Mucosa of rectum (tissue), 2 donors: ENCODE results near the gene TMEM150C.

ENCODE experiments used
- H3K27ac ChIP-seq, 2 donors: one replicate each; pipeline ENCODE4 v1.7.0; 2013; ENCODE audit warnings: inconsistent platforms in 2 of 2, low read depth in 2 of 2, low read length in 2 of 2
- H3K27me3 ChIP-seq, 2 donors: one replicate each; pipeline ENCODE4 v1.7.0; 2013; ENCODE audit warnings: low read length in 2 of 2; ENCODE audit not compliant: control insufficient read depth in 2 of 2, insufficient read depth in 2 of 2
- H3K36me3 ChIP-seq, 2 donors: one replicate each; pipeline ENCODE4 v1.7.0; 2013; ENCODE audit warnings: low read length in 2 of 2; ENCODE audit not compliant: control insufficient read depth in 2 of 2, insufficient read depth in 2 of 2
- H3K4me1 ChIP-seq, 2 donors: one replicate each; pipeline ENCODE4 v1.7.0; 2013; ENCODE audit warnings: low read length in 2 of 2, mild to moderate bottlenecking in 1 of 2; ENCODE audit not compliant: control insufficient read depth in 2 of 2, insufficient read depth in 2 of 2
- H3K4me3 ChIP-seq, 2 donors: one replicate each; pipeline ENCODE4 v1.7.0; 2013; ENCODE audit warnings: low read length in 2 of 2
- H3K9ac ChIP-seq, 2 donors: one replicate each; pipeline ENCODE4 v1.7.0; 2013; ENCODE audit warnings: low read length in 2 of 2, low read depth in 1 of 2, mild to moderate bottlenecking in 1 of 2
- H3K9me3 ChIP-seq, 2 donors: one replicate each; pipeline ENCODE4 v1.7.0; 2013; ENCODE audit warnings: low read length in 2 of 2; ENCODE audit not compliant: control insufficient read depth in 2 of 2
- donor health status: healthy.
- donor health status: Normal muscosa, but diverticular disease.

Gene TMEM150C

DNA sequence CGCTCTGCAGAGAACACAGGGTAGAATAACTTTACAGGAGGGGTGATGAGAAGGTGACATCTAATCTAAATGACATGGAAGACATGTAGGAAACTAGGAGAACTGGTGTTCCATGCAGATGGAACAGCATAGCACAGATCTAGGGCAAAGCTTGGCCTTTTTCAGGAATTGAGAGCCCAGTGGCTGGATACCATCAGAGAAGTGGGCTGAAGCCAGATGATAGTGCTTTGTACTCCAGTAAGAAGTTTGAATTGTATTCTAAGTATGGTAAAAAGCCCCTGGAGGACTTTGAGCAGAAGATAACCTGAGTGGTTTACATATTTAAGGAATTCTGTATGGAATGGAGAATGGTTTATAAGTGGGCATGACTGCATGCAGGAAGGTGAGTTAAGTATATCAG, 98.6 kb downstream of the TMEM150C start:
- H3K4me3 ChIP-seq, result no peak overlapping the region
- no peaks in the 10 kb centered on the region for H3K4me1 ChIP-seq
- H3K27ac ChIP-seq, result no peak overlapping the region
- H3K9ac ChIP-seq, result no peak overlapping the region
- no peaks in the 10 kb centered on the region for H3K27me3 ChIP-seq
- peaks cover 3 to 20% of the 10 kb centered on the region in 2 donors for H3K36me3 ChIP-seq
- H3K9me3 ChIP-seq, result no peaks in the 10 kb centered on the region

DNA sequence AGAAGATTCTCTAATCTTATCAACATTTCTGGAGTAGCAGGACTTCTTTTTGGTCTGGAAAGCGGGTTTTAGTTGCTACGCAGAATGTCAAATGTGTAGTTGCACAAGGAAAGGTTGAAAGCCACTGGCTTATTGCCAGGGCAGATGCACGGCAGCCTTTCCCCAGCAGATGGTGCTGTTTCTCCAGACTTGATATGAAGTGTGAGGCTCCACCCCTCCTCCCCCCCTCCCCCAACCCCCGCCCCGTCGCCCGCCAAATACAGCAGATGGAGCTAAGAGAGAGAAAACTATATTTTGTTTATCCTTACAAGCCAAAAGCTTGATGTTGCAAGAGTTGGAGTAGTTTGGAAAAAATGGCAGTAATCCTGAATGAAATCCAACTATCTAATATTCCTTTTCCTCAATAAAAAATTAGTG, 99.4 kb downstream of the TMEM150C start:
- Histone ChIP-seq H3K27ac (no peak overlapping the region), H3K9ac (no peak overlapping the region), H3K27me3 (no peaks in the 10 kb centered on the region), H3K4me3 (no peak overlapping the region), H3K9me3 (no peaks in the 10 kb centered on the region), H3K36me3 (peaks cover 3 to 23% of the 10 kb centered on the region in 2 donors), H3K4me1 (no peaks in the 10 kb centered on the region)

DNA sequence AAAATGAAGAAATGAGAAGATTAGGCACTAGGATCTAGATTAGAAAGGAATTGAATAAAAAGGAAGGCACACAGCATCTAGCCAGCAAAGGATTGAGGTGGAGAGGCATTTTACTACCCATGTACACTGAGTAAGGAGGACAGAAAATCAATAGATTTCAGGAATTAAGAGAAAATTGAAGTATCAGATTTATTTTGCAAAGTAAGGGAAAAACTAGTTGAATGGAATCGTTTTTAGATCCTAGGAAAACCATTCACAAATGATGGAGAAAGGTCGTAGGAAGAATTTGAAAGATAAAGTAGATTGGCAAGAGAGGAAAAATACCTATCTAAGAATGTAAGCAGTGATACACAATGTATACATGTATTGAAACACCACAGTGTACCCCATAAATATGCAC, 100.1 kb downstream of the TMEM150C start:
- no peaks in the 10 kb centered on the region for H3K27me3 ChIP-seq
- peaks cover 10 to 27% of the 10 kb centered on the region in 2 donors for H3K36me3 ChIP-seq
- H3K9ac ChIP-seq, result no peak overlapping the region
- H3K27ac ChIP-seq, result no peak overlapping the region
- H3K4me3 ChIP-seq, result no peak overlapping the region
- H3K9me3 ChIP-seq, result no peaks in the 10 kb centered on the region
- no peaks in the 10 kb centered on the region for H3K4me1 ChIP-seq

DNA sequence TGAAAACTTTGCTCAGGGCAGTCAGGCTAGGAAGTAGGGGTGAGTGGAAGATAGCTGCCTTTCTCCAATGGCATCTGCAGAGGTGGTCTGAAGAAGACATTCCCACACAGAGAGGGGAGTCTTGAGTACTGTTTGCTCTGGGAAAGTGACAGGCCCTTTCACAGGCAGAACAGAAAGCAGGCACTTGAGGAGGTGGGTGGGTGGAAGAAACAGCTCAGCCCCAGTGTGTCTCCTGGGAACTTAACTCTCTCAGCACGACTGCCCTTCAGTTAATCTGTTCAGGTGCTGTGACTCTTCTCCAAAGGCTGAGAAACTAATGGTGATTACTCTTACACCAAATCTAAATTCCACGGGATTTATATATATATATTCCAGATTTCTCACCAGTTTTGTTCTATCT, 103.1 kb downstream of the TMEM150C start:
- Histone ChIP-seq H3K36me3 (peaks cover 20 to 38% of the 10 kb centered on the region in 2 donors), H3K9ac (no peak overlapping the region), H3K4me1 (no peaks in the 10 kb centered on the region), H3K27me3 (no peaks in the 10 kb centered on the region), H3K4me3 (no peak overlapping the region), H3K27ac (no peak overlapping the region), H3K9me3 (no peaks in the 10 kb centered on the region)

DNA sequence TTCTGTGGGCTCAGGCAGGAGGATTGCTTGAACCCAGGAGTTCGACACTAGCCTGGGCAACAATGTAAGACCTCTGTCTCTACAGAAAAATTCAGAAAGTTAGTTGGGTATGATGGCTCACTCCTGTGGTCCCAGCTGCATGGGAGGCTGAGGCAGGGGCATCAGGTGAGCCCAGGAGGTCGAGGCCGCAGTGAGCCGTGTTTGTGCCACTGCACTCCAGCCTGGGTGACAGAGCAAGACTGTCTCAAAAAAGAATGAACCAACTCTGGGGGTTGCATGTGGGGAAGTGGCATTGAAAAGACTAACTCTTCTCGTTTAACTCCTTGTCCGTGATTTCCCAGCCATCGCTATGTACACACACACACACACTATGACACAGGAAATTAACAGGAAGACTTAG, 104.5 kb downstream of the TMEM150C start:
- Histone ChIP-seq H3K27me3 (no peaks in the 10 kb centered on the region), H3K4me3 (no peak overlapping the region), H3K9ac (no peak overlapping the region), H3K4me1 (no peaks in the 10 kb centered on the region), H3K36me3 (peaks cover 27 to 38% of the 10 kb centered on the region in 2 donors), H3K9me3 (no peaks in the 10 kb centered on the region), H3K27ac (no peak overlapping the region)

DNA sequence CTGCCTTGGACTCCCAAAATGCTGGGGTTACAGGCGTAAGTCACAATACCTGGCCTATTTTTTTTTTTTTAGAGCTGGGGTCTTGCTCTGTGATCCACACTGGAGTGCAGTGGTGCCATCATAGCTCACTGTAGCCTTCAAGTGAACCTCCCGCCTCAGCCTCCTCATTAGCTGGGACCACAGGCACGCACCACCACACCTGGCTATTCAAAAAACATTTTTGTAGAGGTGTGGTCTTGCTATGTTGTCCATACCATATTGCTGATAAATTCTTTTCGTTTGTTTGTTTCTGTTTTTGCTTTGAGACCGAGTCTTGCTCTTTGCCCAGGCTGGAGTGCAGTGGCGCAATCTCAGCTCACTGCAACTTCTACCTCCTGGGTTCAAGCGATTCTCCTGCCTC, 109.8 kb downstream of the TMEM150C start:
- Histone ChIP-seq H3K36me3 (peaks cover 42 to 47% of the 10 kb centered on the region in 2 donors), H3K27me3 (no peaks in the 10 kb centered on the region), H3K4me3 (no peak overlapping the region), H3K9me3 (no peaks in the 10 kb centered on the region), H3K9ac (no peak overlapping the region), H3K4me1 (no peaks in the 10 kb centered on the region), H3K27ac (no peak overlapping the region)

DNA sequence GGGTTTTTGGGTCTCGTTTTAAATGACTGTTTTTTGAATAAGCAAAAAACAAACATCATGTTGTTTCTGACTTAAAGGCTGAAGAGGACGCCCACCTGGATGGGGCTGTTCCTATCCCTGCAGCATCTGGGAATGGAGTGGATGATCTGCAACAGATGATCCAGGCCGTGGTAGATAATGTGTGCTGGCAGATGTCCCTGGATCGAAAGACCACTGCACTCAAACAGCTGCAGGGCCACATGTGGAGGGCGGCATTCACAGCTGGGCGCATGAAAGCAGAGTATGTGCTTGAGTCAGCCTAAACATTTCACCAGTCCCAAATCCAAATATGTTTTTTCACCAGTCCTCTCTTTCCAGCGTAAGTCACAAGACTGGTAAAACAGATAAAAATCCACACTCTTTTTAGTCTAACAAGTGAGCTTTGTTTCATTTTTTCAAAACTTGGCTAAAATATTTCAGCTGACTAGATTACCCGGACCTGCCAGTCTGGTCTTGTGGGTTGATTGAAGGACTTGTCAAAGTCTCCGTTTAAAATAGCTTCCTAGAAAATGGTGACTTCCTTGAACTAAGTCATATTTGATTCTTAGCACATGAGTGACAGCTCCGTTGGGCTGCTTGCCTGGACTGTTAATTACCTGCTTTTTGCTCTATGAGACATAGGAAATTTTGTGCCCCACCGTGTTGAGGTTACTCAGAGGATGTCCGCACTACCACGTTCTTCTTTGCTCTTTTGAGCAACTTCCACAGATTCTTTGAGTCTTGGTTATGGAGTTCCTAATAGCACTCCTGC, 110.6 kb downstream of the TMEM150C start:
- H3K27ac ChIP-seq, result no peak overlapping the region
- H3K36me3 ChIP-seq, result peaks cover 39 to 41% of the 10 kb centered on the region in 2 donors
- H3K4me1 ChIP-seq, result no peaks in the 10 kb centered on the region
- no peak overlapping the region for H3K9ac ChIP-seq
- H3K9me3 ChIP-seq, result no peaks in the 10 kb centered on the region
- no peak overlapping the region for H3K4me3 ChIP-seq
- no peaks in the 10 kb centered on the region for H3K27me3 ChIP-seq

DNA sequence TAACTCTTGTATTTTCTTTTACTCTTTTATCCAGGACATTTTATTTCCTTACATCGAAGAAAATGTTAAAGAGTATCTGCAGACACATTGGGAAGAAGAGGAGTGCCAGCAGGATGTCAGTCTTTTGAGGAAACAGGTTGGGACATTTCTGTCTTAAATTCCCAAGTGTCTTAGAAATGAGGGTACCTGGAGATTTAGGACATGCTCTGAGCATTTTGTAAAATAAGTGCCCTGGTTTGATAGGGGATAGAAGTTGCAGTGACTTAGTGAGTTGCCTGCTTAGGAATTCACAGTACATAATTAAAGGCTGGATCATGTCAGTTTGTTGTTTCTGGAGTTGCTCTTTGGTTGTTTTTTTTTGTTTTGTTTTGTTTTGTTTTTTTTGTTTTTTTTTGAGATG, 113.9 kb downstream of the TMEM150C start:
- Histone ChIP-seq H3K4me3 (no peak overlapping the region), H3K4me1 (no peaks in the 10 kb centered on the region), H3K9me3 (no peaks in the 10 kb centered on the region), H3K27me3 (no peaks in the 10 kb centered on the region), H3K9ac (no peak overlapping the region), H3K36me3 (peaks cover 27 to 31% of the 10 kb centered on the region in 2 donors), H3K27ac (no peak overlapping the region)

DNA sequence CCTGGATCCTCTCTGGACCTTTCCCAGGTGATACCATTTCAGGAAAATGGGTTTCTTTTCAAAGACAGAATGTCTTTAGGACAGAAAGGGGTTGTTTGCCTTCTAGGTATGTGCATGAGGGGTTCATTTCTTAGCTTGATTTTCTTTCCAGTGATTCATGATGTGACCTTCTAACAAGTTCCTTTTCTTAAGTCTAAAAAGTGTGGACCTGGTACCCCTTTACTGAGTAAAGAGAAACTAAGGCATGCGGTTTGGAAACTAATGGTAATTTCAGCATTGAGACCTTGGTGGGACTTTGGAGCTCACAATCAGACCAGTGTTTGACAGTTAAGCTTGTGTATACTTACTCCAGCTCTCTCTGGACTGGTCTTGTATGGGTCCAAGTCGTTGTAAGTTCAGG, 122.7 kb downstream of the TMEM150C start:
- Histone ChIP-seq H3K4me3 (no peak overlapping the region), H3K27me3 (no peaks in the 10 kb centered on the region), H3K9me3 (no peaks in the 10 kb centered on the region), H3K36me3 (no peaks in the 10 kb centered on the region), H3K27ac (no peak overlapping the region), H3K4me1 (no peaks in the 10 kb centered on the region), H3K9ac (no peak overlapping the region)

DNA sequence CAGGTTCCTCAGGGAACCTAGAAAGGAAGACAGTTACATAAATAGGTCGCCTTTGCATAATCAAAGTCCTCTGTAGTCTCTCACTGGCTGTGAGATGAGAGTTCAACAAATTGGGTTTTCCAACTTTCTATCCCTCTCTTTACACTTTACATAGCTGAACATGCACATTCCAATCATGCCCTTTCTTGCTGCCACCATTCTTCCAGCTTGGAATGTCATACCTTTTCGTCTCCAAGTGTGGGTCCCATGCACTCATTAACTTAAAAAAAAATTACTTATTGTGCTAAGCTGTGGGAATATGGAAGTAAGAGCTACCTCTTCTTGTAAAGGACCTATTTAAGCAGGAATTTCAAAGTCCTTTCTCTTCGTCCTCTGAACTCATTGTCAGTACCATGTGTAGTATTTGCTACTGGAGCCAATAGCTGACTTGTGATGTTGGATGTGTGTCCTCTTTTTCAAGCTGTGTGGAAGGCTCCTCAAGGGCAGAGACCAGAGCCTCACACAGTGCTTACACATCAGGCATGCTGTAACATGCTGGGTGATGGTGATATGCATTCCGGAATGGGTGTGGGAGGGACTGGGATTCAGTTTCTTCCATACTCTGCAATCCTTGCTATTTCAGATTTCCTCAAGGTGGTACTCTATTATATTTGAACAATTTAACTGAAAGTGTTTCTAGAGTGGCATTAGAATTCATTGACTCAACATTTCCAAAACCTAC, 124.3 kb downstream of the TMEM150C start:
- no peaks in the 10 kb centered on the region for H3K4me1 ChIP-seq
- peaks cover 0 to 2% of the 10 kb centered on the region in 2 donors for H3K36me3 ChIP-seq
- H3K9ac ChIP-seq, result no peak overlapping the region
- no peak overlapping the region for H3K4me3 ChIP-seq
- no peak overlapping the region for H3K27ac ChIP-seq
- H3K9me3 ChIP-seq, result no peaks in the 10 kb centered on the region
- H3K27me3 ChIP-seq, result no peaks in the 10 kb centered on the region
